Skeletal muscle tissue (tissue), 4 donors: Measurements from ENCODE around the gene ART5. TPM values are rescaled to one million over a fixed set of nuclear protein-coding genes. Genes with fewer than 3 reads are reported as not detected.
A peak's percentile ranks its signal among the peaks of the same experiment; 100 is the strongest.

Experiments used
- H3K27ac ChIP-seq: one replicate; pipeline ENCODE4 v1.7.0; 2013; ENCODE audit warnings: mild to moderate bottlenecking, low read depth, low read length, inconsistent platforms
- H3K27me3 ChIP-seq, 3 donors: one replicate each; pipeline ENCODE4 v1.7.0; 2013; ENCODE audit warnings: low read length in 3 of 3; ENCODE audit not compliant: control insufficient read depth in 3 of 3, insufficient read depth in 3 of 3
- H3K36me3 ChIP-seq, 3 donors: one replicate each; pipeline ENCODE4 v1.7.0; 2013; ENCODE audit warnings: low read length in 3 of 3; ENCODE audit not compliant: control insufficient read depth in 3 of 3, insufficient read depth in 3 of 3
- H3K4me1 ChIP-seq, 3 donors: one replicate each; pipeline ENCODE4 v1.7.0; 2013; ENCODE audit warnings: low read length in 3 of 3, mild to moderate bottlenecking in 3 of 3; ENCODE audit not compliant: control insufficient read depth in 3 of 3, insufficient read depth in 3 of 3
- H3K4me3 ChIP-seq, 3 donors: one replicate each; pipeline ENCODE4 v1.7.0; 2013; ENCODE audit warnings: low read length in 3 of 3
- H3K9ac ChIP-seq, 3 donors: one replicate each; pipeline ENCODE4 v1.7.0; 2013; ENCODE audit warnings: low read length in 3 of 3, mild to moderate bottlenecking in 3 of 3, moderate library complexity in 2 of 3, low read depth in 1 of 3
- H3K9me3 ChIP-seq, 3 donors: one replicate each; pipeline ENCODE4 v1.7.0; 2013; ENCODE audit warnings: low read length in 3 of 3; ENCODE audit not compliant: control insufficient read depth in 3 of 3
- total RNA-seq: library from RNA; depleted of rRNA; stranded (reverse); fragments of >200 nt; gene quantifications from one replicate; pipeline ENCODE4 v1.2.3, GENCODE V29; 2014
- donor health status: Osteomylitis.

Gene ART5
- total RNA-seq = 0.52 TPM

DNA sequence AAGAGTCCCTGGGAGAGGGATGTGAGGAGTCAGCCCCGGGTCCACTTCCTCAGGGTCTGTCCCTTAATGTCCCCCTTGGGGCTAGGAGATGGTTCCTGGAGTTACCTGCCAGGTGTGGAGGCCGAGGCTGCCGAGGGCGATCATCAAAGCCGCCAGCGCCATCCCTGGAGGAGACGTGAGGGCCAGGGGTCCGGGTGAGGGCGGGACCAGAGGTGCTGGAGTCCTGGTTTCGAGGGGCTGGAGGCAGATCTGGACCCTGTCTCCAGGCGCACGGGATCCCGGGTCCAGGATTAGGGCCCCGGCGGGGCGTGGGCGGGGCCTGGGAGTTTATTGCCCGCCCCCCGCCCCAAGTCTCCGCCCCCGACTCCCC is at the start of gene ART5:
Gene ART5 (minus strand): TSS at position 292 of the 370 bp plus-strand sequence. CDS start 130 bp downstream, at position 162.
- Histone ChIP-seq H3K36me3 (no peaks in the 10 kb centered on the region), H3K4me3 (peak within 1 kb of the TSS; percentile 74 to 83 (median 80)), H3K27ac (peak within 1 kb of the TSS; percentile 99), H3K27me3 (no peaks in the 10 kb centered on the region), H3K4me1 (peaks cover 25 to 32% (median 26%) of the 10 kb centered on the region in 3 donors), H3K9ac (peak within 1 kb of the TSS; percentile 92 to 97 (median 97)), H3K9me3 (no peaks in the 10 kb centered on the region)

DNA sequence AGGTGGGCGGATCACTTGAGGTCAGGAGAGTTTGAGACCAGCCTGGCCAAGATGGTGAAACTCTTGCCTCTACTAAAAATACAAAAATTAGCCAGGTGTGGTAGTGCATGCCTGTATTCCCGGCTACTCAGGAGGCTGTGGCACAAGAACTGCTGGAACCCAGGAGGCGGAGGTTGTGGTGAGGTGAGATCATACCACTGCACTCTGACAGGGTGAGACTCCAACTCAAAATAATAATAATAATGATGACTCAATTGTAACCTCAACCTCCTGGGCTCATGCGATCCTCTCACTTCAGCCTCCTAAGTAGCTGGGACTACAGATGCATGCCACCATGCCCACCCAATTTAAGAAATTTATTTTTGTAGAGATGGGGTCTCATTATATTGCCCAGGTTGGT is 45.0 kb upstream of the ART5 start:
- Histone ChIP-seq H3K4me1 (peaks cover 0 to 17% (median 17%) of the 10 kb centered on the region in 3 donors), H3K27ac (no peak overlapping the region), H3K27me3 (no peaks in the 10 kb centered on the region), H3K36me3 (peaks cover 31 to 58% (median 42%) of the 10 kb centered on the region in 3 donors), H3K9ac (no peak overlapping the region), H3K9me3 (no peaks in the 10 kb centered on the region), H3K4me3 (no peak overlapping the region)

- peak overlapping the region; percentile 42 for H3K27ac ChIP-seq
These were observed 44.1 kb upstream of the ART5 start for GRCh38 chr11:3685923-3686322.

DNA sequence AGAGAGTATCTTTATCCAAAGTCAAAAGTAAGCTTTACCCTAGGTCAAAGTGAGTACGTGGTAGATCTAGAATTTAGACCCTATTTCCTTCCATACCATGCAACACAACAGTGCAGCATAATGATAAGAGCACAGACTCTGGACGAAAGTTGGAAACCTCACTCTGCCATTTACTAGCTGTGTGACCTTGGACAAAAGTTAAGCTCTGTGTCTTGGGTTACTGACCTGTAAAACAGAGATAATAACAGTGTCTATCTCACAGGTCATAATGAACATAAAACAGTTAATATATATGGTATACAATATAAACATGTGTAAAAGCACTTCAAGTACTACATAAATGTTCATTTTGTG is 43.0 kb upstream of the ART5 start:
- H3K4me3 ChIP-seq = no peak overlapping the region
- no peaks in the 10 kb centered on the region for H3K27me3 ChIP-seq
- peaks cover 0 to 17% (median 17%) of the 10 kb centered on the region in 3 donors for H3K4me1 ChIP-seq
- H3K9ac ChIP-seq = no peak overlapping the region
- peak overlapping the region; percentile 28 for H3K27ac ChIP-seq
- H3K9me3 ChIP-seq = no peaks in the 10 kb centered on the region
- peaks cover 33 to 62% (median 47%) of the 10 kb centered on the region in 3 donors for H3K36me3 ChIP-seq

More at GRCh38 chr11:3685923-3686322, 44.1 kb upstream of the ART5 start:
- Histone ChIP-seq H3K4me1 (peaks cover 0 to 17% (median 17%) of the 10 kb centered on the region in 3 donors), H3K27me3 (no peaks in the 10 kb centered on the region), H3K9me3 (no peaks in the 10 kb centered on the region), H3K9ac (no peak overlapping the region), H3K36me3 (peaks cover 32 to 59% (median 43%) of the 10 kb centered on the region in 3 donors), H3K4me3 (no peak overlapping the region)

GRCh38 chr11:3684129-3684818 is 42.5 kb upstream of the ART5 start:
- Histone ChIP-seq H3K36me3 (peaks cover 32 to 63% (median 51%) of the 10 kb centered on the region in 3 donors), H3K4me1 (peaks cover 0 to 17% (median 17%) of the 10 kb centered on the region in 3 donors), H3K27me3 (no peaks in the 10 kb centered on the region), H3K9ac (peak overlapping the region in 1 of 3 donors; percentile 41), H3K9me3 (no peaks in the 10 kb centered on the region), H3K4me3 (no peak overlapping the region), H3K27ac (peak overlapping the region; percentile 28)

DNA sequence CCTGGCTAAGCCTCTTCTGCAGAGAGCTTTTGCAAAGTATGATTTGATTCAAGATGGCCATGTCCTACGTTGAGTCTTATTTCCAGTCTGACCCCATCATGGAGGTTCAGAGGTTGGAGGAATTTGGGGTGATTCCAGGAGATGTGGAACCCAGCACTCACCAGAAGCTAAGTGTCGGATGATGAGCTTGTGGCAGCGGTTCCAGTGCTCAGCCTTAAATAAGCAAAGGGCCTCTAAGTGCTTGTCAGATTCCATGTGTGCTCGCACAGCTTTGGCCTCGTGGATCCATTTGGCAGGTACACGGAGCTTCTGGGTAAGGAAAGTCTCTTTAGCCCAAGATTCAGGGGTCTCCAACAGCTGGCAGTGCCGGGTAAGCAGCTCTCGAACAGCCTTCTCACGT is 41.2 kb upstream of the ART5 start:
- H3K27me3 ChIP-seq = no peaks in the 10 kb centered on the region
- no peak overlapping the region for H3K4me3 ChIP-seq
- H3K9me3 ChIP-seq = no peaks in the 10 kb centered on the region
- peaks cover 39 to 71% (median 61%) of the 10 kb centered on the region in 3 donors for H3K36me3 ChIP-seq
- no peak overlapping the region for H3K9ac ChIP-seq
- H3K27ac ChIP-seq = no peak overlapping the region
- peaks cover 0 to 17% (median 17%) of the 10 kb centered on the region in 3 donors for H3K4me1 ChIP-seq

DNA sequence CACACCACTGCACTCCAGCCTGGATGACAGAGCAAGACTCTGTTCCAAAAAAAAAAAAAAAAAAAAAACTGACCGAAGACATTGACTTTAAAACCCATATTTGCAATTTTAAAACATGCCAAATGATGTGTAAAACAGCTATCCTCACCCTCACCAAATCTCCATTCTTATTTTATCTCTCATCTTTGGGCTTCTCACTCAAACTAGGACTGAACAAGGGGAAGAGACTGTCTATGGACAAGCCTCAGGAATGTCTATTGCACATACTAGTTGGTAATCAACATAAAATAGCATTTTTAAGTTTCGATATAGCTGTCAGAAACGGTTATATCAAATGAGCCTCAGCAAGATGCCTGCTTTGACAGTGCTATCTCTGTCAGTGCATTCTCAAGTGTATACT is 37.3 kb upstream of the ART5 start:
- H3K4me3 ChIP-seq = no peak overlapping the region
- no peak overlapping the region for H3K27ac ChIP-seq
- H3K9me3 ChIP-seq = no peaks in the 10 kb centered on the region
- peaks cover 49 to 89% (median 77%) of the 10 kb centered on the region in 3 donors for H3K36me3 ChIP-seq
- H3K4me1 ChIP-seq = no peaks in the 10 kb centered on the region
- no peak overlapping the region for H3K9ac ChIP-seq
- H3K27me3 ChIP-seq = no peaks in the 10 kb centered on the region

DNA sequence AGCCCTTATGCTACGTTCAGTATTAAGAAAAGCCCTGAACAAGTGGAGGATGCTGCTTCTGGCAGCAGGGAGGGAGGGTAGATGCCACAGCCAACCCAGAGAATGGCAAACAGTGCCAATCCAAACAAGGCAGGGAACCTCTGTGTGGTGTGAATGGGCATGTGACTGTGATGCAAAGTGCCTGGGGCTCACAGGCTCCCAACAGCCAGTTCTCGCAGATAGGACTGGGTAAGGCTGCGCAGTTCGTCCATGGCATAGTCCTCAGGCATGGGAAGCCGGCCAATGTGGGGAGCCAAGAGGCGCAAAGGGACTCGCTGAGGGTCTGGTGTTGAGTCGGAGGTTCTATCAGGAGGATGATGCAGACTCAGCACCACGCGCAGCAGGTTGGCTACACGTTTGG is 34.2 kb upstream of the ART5 start:
- Histone ChIP-seq H3K27me3 (no peaks in the 10 kb centered on the region), H3K4me1 (no peaks in the 10 kb centered on the region), H3K4me3 (no peak overlapping the region), H3K27ac (no peak overlapping the region), H3K9me3 (no peaks in the 10 kb centered on the region), H3K9ac (no peak overlapping the region), H3K36me3 (peaks cover 37 to 80% (median 77%) of the 10 kb centered on the region in 3 donors)

DNA sequence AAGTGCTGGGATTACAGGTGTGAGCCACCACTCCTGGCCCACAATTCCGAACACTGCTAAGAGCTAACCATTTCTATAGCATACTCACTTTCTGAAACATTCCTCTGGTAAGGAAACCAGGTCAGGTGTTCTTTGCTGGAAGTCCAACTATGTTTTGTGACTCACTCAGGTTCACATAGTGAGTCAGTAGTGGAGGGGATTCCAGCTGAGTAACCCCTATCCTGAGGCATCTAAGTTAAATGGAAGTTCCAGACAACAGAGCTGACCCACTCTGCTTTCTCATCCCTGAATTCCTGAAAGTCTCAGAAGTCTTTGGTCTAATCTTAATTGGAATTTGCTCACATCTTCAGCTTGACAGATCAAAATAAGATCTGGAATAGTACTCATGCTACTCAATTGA is 32.4 kb upstream of the ART5 start:
- Histone ChIP-seq H3K9me3 (no peaks in the 10 kb centered on the region), H3K4me3 (no peak overlapping the region), H3K4me1 (no peaks in the 10 kb centered on the region), H3K27ac (no peak overlapping the region), H3K27me3 (no peaks in the 10 kb centered on the region), H3K36me3 (peaks cover 29 to 74% (median 70%) of the 10 kb centered on the region in 3 donors), H3K9ac (no peak overlapping the region)

GRCh38 chr11:3671334-3672254 is 29.8 kb upstream of the ART5 start, which contains the start of gene CHRNA10:
Gene CHRNA10 (minus strand): TSS chr11:3671384. CDS start chr11:3671312, 72 bp downstream.
- no peak within 1 kb of the TSS for H3K27ac ChIP-seq

More at GRCh38 chr11:3671334-3672254, 29.8 kb upstream of the ART5 start, which contains the start of gene CHRNA10:
- no peak within 1 kb of the TSS for H3K9ac ChIP-seq
- no peaks in the 10 kb centered on the region for H3K4me1 ChIP-seq
- H3K9me3 ChIP-seq = no peaks in the 10 kb centered on the region
- no peaks in the 10 kb centered on the region for H3K27me3 ChIP-seq
- H3K36me3 ChIP-seq = peaks cover 34 to 58% (median 55%) of the 10 kb centered on the region in 3 donors
- H3K4me3 ChIP-seq = no peak within 1 kb of the TSS
